Osteoblast (primary cell): ENCODE measurements around the gene MEGF9. TPM values are rescaled to one million over a fixed set of nuclear protein-coding genes. Genes with fewer than 3 reads are reported as not detected.

Experiments used
- DNase-seq: peaks from one replicate; pipeline ENCODE4 v3.0.0; 2011; ENCODE audit warnings: low spot score, mixed read lengths; ENCODE audit not compliant: insufficient read length; ENCODE audit errors: missing footprints
- H2AFZ ChIP-seq: 2 replicates; pipeline ENCODE4 v1.6.0; 2011; ENCODE audit warnings: mild to moderate bottlenecking, low read length
- H3K27ac ChIP-seq: 2 replicates; pipeline ENCODE4 v1.5.1; 2011; ENCODE audit warnings: mild to moderate bottlenecking, low read depth, low read length, moderate library complexity
- H3K27me3 ChIP-seq: 2 replicates; pipeline ENCODE4 v1.6.0; 2012; ENCODE audit warnings: mild to moderate bottlenecking, control low read depth, inconsistent platforms, low read length, moderate library complexity; ENCODE audit not compliant: insufficient read depth
- H3K36me3 ChIP-seq: 2 replicates; pipeline ENCODE4 v1.5.1; 2011; ENCODE audit warnings: mild to moderate bottlenecking, low read length, control low read depth, moderate library complexity; ENCODE audit not compliant: insufficient read depth
- H3K4me1 ChIP-seq: 2 replicates; pipeline ENCODE4 v1.5.1; 2011; ENCODE audit warnings: mild to moderate bottlenecking, low read length, control low read depth, moderate library complexity; ENCODE audit not compliant: insufficient read depth
- H3K4me2 ChIP-seq: 2 replicates; pipeline ENCODE4 v1.6.0; 2011; ENCODE audit warnings: mild to moderate bottlenecking, low read length; ENCODE audit not compliant: insufficient read depth
- H3K4me3 ChIP-seq: fragments of 200-600 bp; sonication (generic); 3 replicates; pipeline ENCODE4 v1.5.1; 2012; ENCODE audit warnings: mild to moderate bottlenecking, low read length, inconsistent platforms; ENCODE audit not compliant: insufficient read depth
- H3K79me2 ChIP-seq: 2 replicates; pipeline ENCODE4 v1.6.0; 2012; ENCODE audit warnings: mild to moderate bottlenecking, low read length, control low read depth, inconsistent platforms; ENCODE audit not compliant: insufficient read depth
- H3K9me3 ChIP-seq: 2 replicates; pipeline ENCODE4 v1.5.1; 2011; ENCODE audit warnings: low read depth, low read length, control low read depth
- H4K20me1 ChIP-seq: 2 replicates; pipeline ENCODE4 v1.6.0; 2012; ENCODE audit warnings: mild to moderate bottlenecking, low read length, control low read depth; ENCODE audit not compliant: insufficient read depth
- CTCF ChIP-seq: IDR thresholded peaks from 2 replicates; pipeline ENCODE4 v1.5.1; 2011; ENCODE audit warnings: mild to moderate bottlenecking, low read depth, low read length, moderate library complexity; ENCODE audit errors: extremely low read depth
- total RNA-seq: library from RNA; depleted of rRNA; stranded (reverse); fragments of >200 nt; gene quantifications from 2 replicates; pipeline ENCODE4 v1.2.3, GENCODE V29; 2012

MEGF9 gene
- total RNA-seq, 1 donor = 10.9 TPM

DNA sequence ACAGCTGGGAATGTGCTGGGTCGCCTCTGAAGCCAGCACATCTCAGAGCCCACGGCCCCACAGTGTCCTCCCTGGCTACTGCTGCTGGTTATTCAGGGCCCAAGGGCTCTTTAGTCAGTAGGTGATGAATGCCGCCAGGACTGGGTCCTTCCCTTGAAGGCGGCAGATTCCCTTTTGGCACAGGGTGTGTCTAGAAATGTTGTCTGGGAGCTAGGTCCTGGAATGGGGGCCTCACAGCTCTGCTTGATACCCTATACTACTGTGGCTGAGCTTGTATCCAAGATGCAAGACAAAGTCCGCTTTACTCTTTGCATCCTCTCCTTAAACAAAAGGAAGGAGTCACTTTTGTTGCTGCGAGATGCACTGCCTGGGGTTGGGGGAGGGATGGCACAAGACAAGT lies 33.1 kb downstream of the MEGF9 start:
- H3K4me1 ChIP-seq = peaks cover 8% of the 10 kb centered on the region
- no peaks in the 10 kb centered on the region for H4K20me1 ChIP-seq

GRCh38 chr9:120680579-120680978 lies 33.7 kb downstream of the MEGF9 start:
- no peaks in the 10 kb centered on the region for H3K27me3 ChIP-seq
- H4K20me1 ChIP-seq = no peaks in the 10 kb centered on the region
- no peak overlapping the region for H3K27ac ChIP-seq
- no peak for TF ChIP-seq CTCF
- H3K9me3 ChIP-seq = no peaks in the 10 kb centered on the region
- no peaks in the 10 kb centered on the region for H3K36me3 ChIP-seq
- H3K4me1 ChIP-seq = peaks cover 8% of the 10 kb centered on the region
- H2AFZ ChIP-seq = no peak overlapping the region
- H3K4me2 ChIP-seq = no peak overlapping the region
- H3K79me2 ChIP-seq = peaks cover 9% of the 10 kb centered on the region
- H3K4me3 ChIP-seq = no peak overlapping the region
- no peak for DNase-seq

More for the DNA sequence above, 33.1 kb downstream of the MEGF9 start:
- H3K27ac ChIP-seq = no peak overlapping the region
- H3K4me2 ChIP-seq = no peak overlapping the region
- H3K36me3 ChIP-seq = no peaks in the 10 kb centered on the region
- TF ChIP-seq CTCF = no peak
- H3K27me3 ChIP-seq = no peaks in the 10 kb centered on the region
- H2AFZ ChIP-seq = no peak overlapping the region
- DNase-seq = no peak
- peaks cover 9% of the 10 kb centered on the region for H3K79me2 ChIP-seq
- H3K9me3 ChIP-seq = no peaks in the 10 kb centered on the region
- H3K4me3 ChIP-seq = no peak overlapping the region

DNA sequence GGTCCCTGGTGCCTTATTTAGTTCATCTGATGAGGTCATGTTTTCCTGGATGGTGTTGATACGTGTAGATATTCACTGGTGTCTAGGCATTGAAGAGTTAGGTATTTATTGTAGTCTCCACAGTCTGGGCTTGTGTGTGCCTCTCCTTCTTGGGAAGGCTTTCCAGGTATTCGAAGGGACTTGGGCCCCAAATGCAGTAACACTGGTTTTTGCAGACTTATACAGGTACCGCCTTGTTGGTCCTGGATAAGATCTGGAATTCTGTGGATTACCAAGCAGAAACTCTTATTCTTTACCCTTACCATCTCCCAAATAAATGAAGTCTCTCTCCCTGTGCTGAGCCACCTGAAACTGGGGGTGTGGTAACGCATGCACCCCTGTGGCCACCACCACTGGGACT lies 34.1 kb downstream of the MEGF9 start:
- H2AFZ ChIP-seq = no peak overlapping the region
- no peak overlapping the region for H3K4me3 ChIP-seq
- no peak overlapping the region for H3K4me2 ChIP-seq
- H4K20me1 ChIP-seq = no peaks in the 10 kb centered on the region
- H3K27me3 ChIP-seq = no peaks in the 10 kb centered on the region
- no peak for DNase-seq
- no peak overlapping the region for H3K27ac ChIP-seq
- H3K9me3 ChIP-seq = no peaks in the 10 kb centered on the region
- H3K4me1 ChIP-seq = peaks cover 8% of the 10 kb centered on the region
- no peaks in the 10 kb centered on the region for H3K36me3 ChIP-seq
- no peak for TF ChIP-seq CTCF
- H3K79me2 ChIP-seq = peaks cover 8% of the 10 kb centered on the region

- no peak overlapping the region for H3K27ac ChIP-seq
- H3K36me3 ChIP-seq = no peaks in the 10 kb centered on the region
- no peaks in the 10 kb centered on the region for H3K4me1 ChIP-seq
- DNase-seq = no peak
- no peaks in the 10 kb centered on the region for H3K9me3 ChIP-seq
- no peaks in the 10 kb centered on the region for H3K79me2 ChIP-seq
- no peak for TF ChIP-seq CTCF
- H3K4me2 ChIP-seq = no peak overlapping the region
- no peaks in the 10 kb centered on the region for H3K27me3 ChIP-seq
- no peak overlapping the region for H3K4me3 ChIP-seq
- H2AFZ ChIP-seq = no peak overlapping the region
- H4K20me1 ChIP-seq = no peaks in the 10 kb centered on the region
These were observed 36.3 kb downstream of the MEGF9 start for GRCh38 chr9:120677965-120678364.
